ENCODE measurements around the gene USP6.
"Not testable (repeated sequence)": the region's sequence is repeated elsewhere in the genome, so short reads cannot be mapped to it uniquely, and the experiment has no call there.

Gene USP6

GRCh38 chr17:5200360-5200759, 84.5 kb downstream of the USP6 start:
- DNase-seq, result no peak

GRCh38 chr17:5201011-5201410, 85.2 kb downstream of the USP6 start:
- no peak for DNase-seq

GRCh38 chr17:5203178-5203907, 87.5 kb downstream of the USP6 start:
- DNase-seq, result no peak

- no peak for DNase-seq
Measured at GRCh38 chr17:5203908-5204294, 88.1 kb downstream of the USP6 start.

GRCh38 chr17:5209396-5209795, 93.6 kb downstream of the USP6 start:
- DNase-seq, result no peak

- DNase-seq, result no peak
Measured at GRCh38 chr17:5210091-5210490, 94.3 kb downstream of the USP6 start.

- no peak for DNase-seq
Measured at GRCh38 chr17:5210614-5211252, 94.9 kb downstream of the USP6 start.

- no peak for DNase-seq
Measured at GRCh38 chr17:5211458-5211857, 95.6 kb downstream of the USP6 start.

- DNase-seq, result not testable (repeated sequence)
Measured at GRCh38 chr17:5217562-5217961, 101.7 kb downstream of the USP6 start.

- DNase-seq, result no peak
Measured at GRCh38 chr17:5219536-5219935, 103.7 kb downstream of the USP6 start.

- DNase-seq, result no peak
Measured at GRCh38 chr17:5220074-5220473, 104.2 kb downstream of the USP6 start.

- not testable (repeated sequence) for DNase-seq
Measured at GRCh38 chr17:5221912-5222311, 106.1 kb downstream of the USP6 start.

Data from activated CD4-positive, alpha-beta T cell treated with anti-CD3 and anti-CD28 coated beads for 48 hours (primary cell).